ENCODE measurements around the gene UGT2A2.

GRCh38 chr4:69649629-69650028, 10.2 kb upstream of the UGT2A2 start:
- no peak for TF ChIP-seq POLR2A (IDR thresholded peaks at IDR 0.05; ENCODE audit: low read depth, low read length)
- no peak for TF ChIP-seq POLR2AphosphoS5 (IDR thresholded peaks at IDR 0.05; ENCODE audit: low read depth, low read length)
- TF ChIP-seq TAF1 (IDR thresholded peaks at IDR 0.05; ENCODE audit: low read depth, low read length), result no peak
